Measurements from ENCODE around the gene FIGN.

GRCh38 chr2:163595028-163595427 lies 140.8 kb downstream of the FIGN start:
- no peak for TF ChIP-seq CTCF (conservative IDR thresholded peaks at IDR 0.05)
- TF ChIP-seq ZFX (IDR thresholded peaks at IDR 0.05): no peak
